Measurements from ENCODE around the gene ANKS6.

Gene ANKS6

GRCh38 chr9:98801561-98801960, 5.2 kb upstream of the ANKS6 start:
- DNase-seq (ENCODE audit: insufficient read length) (no peak), FAIRE-seq (no peak)
- no peak for TF ChIP-seq POLR2A (IDR thresholded peaks at IDR 0.05; ENCODE audit: low read depth, low read length)
- TF ChIP-seq TAF1 (IDR thresholded peaks at IDR 0.05; ENCODE audit: borderline replicate concordance, low read depth, low read length), result no peak
- no peak for TF ChIP-seq POLR2AphosphoS5 (IDR thresholded peaks at IDR 0.05; ENCODE audit: low read depth, low read length)

DNA sequence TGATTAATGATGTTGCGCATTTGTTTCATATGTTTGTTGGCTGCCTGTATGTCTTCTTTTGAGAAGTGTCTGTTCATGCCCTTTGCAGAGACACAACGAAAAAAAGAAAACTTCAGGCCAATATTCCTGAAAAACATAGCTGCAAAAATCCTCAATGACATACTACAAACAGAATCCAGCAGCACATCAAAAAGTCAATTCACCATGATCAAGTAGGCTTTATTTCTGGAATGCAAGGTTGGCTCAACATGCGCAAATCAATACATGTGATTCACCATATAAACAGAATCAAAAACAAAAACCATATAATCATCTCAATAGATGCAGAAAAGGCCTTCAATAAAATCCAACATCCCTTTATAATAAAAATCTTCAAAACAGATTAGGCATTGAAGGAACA, 1.9 kb upstream of the ANKS6 start:
- no peak for FAIRE-seq
- no peak for DNase-seq (ENCODE audit: insufficient read length)
- TF ChIP-seq POLR2AphosphoS5 (IDR thresholded peaks at IDR 0.05; ENCODE audit: low read depth, low read length) (no peak), TAF1 (IDR thresholded peaks at IDR 0.05; ENCODE audit: borderline replicate concordance, low read depth, low read length) (no peak), POLR2A (IDR thresholded peaks at IDR 0.05; ENCODE audit: low read depth, low read length) (no peak)

GRCh38 chr9:98797491-98797890, 1.1 kb upstream of the ANKS6 start:
- TF ChIP-seq TAF1 (IDR thresholded peaks at IDR 0.05; ENCODE audit: borderline replicate concordance, low read depth, low read length) (no peak), POLR2A (IDR thresholded peaks at IDR 0.05; ENCODE audit: low read depth, low read length) (no peak), POLR2AphosphoS5 (IDR thresholded peaks at IDR 0.05; ENCODE audit: low read depth, low read length) (no peak)
- FAIRE-seq (no peak), DNase-seq (ENCODE audit: insufficient read length) (no peak)

- FAIRE-seq (no peak), DNase-seq (ENCODE audit: insufficient read length) (no peak)
- TF ChIP-seq POLR2A (IDR thresholded peaks at IDR 0.05; ENCODE audit: low read depth, low read length), result no peak
- no peak for TF ChIP-seq TAF1 (IDR thresholded peaks at IDR 0.05; ENCODE audit: borderline replicate concordance, low read depth, low read length)
- TF ChIP-seq POLR2AphosphoS5 (IDR thresholded peaks at IDR 0.05; ENCODE audit: low read depth, low read length), result no peak
Measured at GRCh38 chr9:98795970-98796363, 388 bp downstream of the ANKS6 start.

GRCh38 chr9:98795295-98795955, 930 bp downstream of the ANKS6 start:
- TF ChIP-seq POLR2A (IDR thresholded peaks at IDR 0.05; ENCODE audit: low read depth, low read length) (no peak), POLR2AphosphoS5 (IDR thresholded peaks at IDR 0.05; ENCODE audit: low read depth, low read length) (no peak), TAF1 (IDR thresholded peaks at IDR 0.05; ENCODE audit: borderline replicate concordance, low read depth, low read length) (no peak)
- DNase-seq (ENCODE audit: insufficient read length) (no peak), FAIRE-seq (no peak)

DNA sequence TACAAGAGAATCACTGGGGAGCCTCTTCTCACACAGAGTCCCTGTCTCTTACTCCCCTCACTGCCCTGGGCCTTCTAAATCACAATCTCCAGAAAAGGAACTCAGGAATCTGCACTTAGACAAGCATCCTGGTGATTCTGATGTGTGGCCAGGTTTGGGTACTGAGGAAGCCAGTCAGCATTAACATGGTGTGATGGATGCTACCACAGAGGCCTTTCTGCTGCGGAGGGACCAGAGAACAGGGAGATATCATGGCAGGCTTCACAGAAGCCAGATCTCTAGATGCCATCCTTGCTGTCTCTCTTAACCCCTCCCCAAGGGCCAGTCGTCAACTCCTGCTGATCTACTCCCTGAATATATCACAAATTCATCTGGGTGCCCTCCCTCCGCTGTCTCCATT, 1.6 kb downstream of the ANKS6 start:
- TF ChIP-seq POLR2AphosphoS5 (IDR thresholded peaks at IDR 0.05; ENCODE audit: low read depth, low read length) (no peak), POLR2A (IDR thresholded peaks at IDR 0.05; ENCODE audit: low read depth, low read length) (no peak), TAF1 (IDR thresholded peaks at IDR 0.05; ENCODE audit: borderline replicate concordance, low read depth, low read length) (no peak)
- no peak for DNase-seq (ENCODE audit: insufficient read length)
- no peak for FAIRE-seq

GRCh38 chr9:98793031-98793430, 3.3 kb downstream of the ANKS6 start:
- no peak for TF ChIP-seq POLR2AphosphoS5 (IDR thresholded peaks at IDR 0.05; ENCODE audit: low read depth, low read length)
- no peak for TF ChIP-seq TAF1 (IDR thresholded peaks at IDR 0.05; ENCODE audit: borderline replicate concordance, low read depth, low read length)
- TF ChIP-seq POLR2A (IDR thresholded peaks at IDR 0.05; ENCODE audit: low read depth, low read length), result no peak
- FAIRE-seq (no peak), DNase-seq (ENCODE audit: insufficient read length) (no peak)

GRCh38 chr9:98791608-98792490, 4.5 kb downstream of the ANKS6 start:
- DNase-seq (ENCODE audit: insufficient read length), result no peak
- FAIRE-seq, result no peak
- TF ChIP-seq TAF1 (IDR thresholded peaks at IDR 0.05; ENCODE audit: borderline replicate concordance, low read depth, low read length), result no peak
- no peak for TF ChIP-seq POLR2AphosphoS5 (IDR thresholded peaks at IDR 0.05; ENCODE audit: low read depth, low read length)

- peak; percentile 60 for DNase-seq (ENCODE audit: insufficient read length)
- FAIRE-seq, result no peak
- TF ChIP-seq POLR2A (IDR thresholded peaks at IDR 0.05; ENCODE audit: low read depth, low read length), result no peak
- TF ChIP-seq TAF1 (IDR thresholded peaks at IDR 0.05; ENCODE audit: borderline replicate concordance, low read depth, low read length), result no peak
- no peak for TF ChIP-seq POLR2AphosphoS5 (IDR thresholded peaks at IDR 0.05; ENCODE audit: low read depth, low read length)
Measured at GRCh38 chr9:98790842-98791607, 5.3 kb downstream of the ANKS6 start.

DNA sequence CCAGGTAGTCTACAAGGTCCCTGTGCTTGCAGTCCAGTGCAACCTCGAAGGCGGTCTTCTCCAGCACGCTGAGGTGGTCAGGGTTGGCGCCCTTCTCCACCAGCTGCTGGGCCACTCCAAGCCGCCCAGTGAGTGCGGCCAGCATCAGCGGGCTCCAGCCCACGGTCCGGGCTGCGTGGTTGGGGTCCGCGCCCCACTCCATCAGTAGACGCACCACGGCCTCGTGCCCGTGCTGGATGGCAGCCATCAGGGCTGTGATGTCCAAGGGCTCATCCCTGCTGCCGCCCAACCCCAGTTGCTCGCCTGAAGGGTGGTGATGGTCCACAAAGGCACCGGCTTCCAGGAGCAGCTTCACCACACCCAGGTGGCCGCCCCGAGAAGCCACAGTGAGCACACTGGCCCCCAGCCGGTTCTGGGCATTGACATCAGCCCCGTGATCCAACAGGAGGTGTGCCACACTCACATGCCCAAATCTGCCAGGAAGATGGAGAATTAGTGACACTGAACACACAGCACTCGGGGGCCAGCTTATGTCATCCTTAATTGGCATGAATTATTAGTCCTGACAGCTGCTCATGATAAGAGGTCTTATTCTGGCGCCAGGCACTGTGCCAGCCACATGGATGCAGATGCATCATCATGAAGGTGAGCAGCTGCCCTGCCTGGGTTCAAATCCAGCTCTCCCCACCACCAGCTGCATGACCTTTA, 6.1 kb downstream of the ANKS6 start:
- FAIRE-seq (no peak), DNase-seq (ENCODE audit: insufficient read length) (no peak)
- TF ChIP-seq POLR2A (IDR thresholded peaks at IDR 0.05; ENCODE audit: low read depth, low read length) (no peak), TAF1 (IDR thresholded peaks at IDR 0.05; ENCODE audit: borderline replicate concordance, low read depth, low read length) (no peak), POLR2AphosphoS5 (IDR thresholded peaks at IDR 0.05; ENCODE audit: low read depth, low read length) (no peak)

Data from GM12892 (cell line).